Panc1 (cell line): ENCODE data around the gene IFITM2. TPM values are rescaled to one million over a fixed set of nuclear protein-coding genes. Genes with fewer than 3 reads are reported as not detected.

Experiments
- ATAC-seq: fragments of 200-7000 bp; cut with Tn5 transposase; 2 replicates; pipeline ENCODE4 v1.9.1; 2020; ENCODE audit warnings: mild to moderate bottlenecking, moderate library complexity
- BruUV-seq: library from RNA; stranded (reverse); fragments of 400-500 nt; replicated peaks from 2 replicates; lab custom pipeline; 2021; lab: Mats Ljungman, UMichigan
- CTCF ChIA-PET: fragments of 300-600 bp; sonication (Branson Sonifier 250); formaldehyde crosslinking; loops from one replicate; lab custom pipeline; 2022; ENCODE audit warnings: antibody characterized with exemption; lab: Charles Lee
- POLR2A ChIA-PET: fragments of 300-600 bp; sonication (Branson Sonifier 250); formaldehyde crosslinking; loops from one replicate; lab custom pipeline; 2022; ENCODE audit warnings: antibody characterized with exemption; lab: Charles Lee
- DNase-seq: peaks from one replicate; pipeline ENCODE4 v3.0.0-alpha.2; 2010; ENCODE audit warnings: low read depth, low spot score
- H3K27ac ChIP-seq: 2 replicates; pipeline ENCODE4 v1.5.1; 2011; ENCODE audit warnings: mild to moderate bottlenecking, low read length, inconsistent platforms
- H3K27me3 ChIP-seq: fragments of 200-500 bp; sonication (Bioruptor generic); 2 replicates; pipeline ENCODE4 v1.6.0; 2014; ENCODE audit warnings: low read length, inconsistent platforms; ENCODE audit not compliant: control insufficient read depth, insufficient read depth
- H3K36me3 ChIP-seq: fragments of 200-500 bp; sonication (Bioruptor generic); 2 replicates; pipeline ENCODE4 v1.5.1; 2014; ENCODE audit warnings: inconsistent platforms, mild to moderate bottlenecking, low read length, moderate library complexity; ENCODE audit not compliant: control insufficient read depth, insufficient read depth
- H3K4me1 ChIP-seq: 2 replicates; pipeline ENCODE4 v1.5.1; 2011; ENCODE audit warnings: inconsistent platforms, mild to moderate bottlenecking, low read length, moderate library complexity; ENCODE audit not compliant: control insufficient read depth, insufficient read depth
- H3K4me3 ChIP-seq, 2 experiments: 2 replicates each; pipeline ENCODE4 v1.5.1; 2011 to 2012; ENCODE audit warnings: low read depth in 2 of 2, low read length in 2 of 2, mild to moderate bottlenecking in 2 of 2, inconsistent platforms in 1 of 2, moderate library complexity in 1 of 2
- H3K9me3 ChIP-seq: fragments of 200-500 bp; sonication (Bioruptor generic); 2 replicates; pipeline ENCODE4 v1.5.1; 2014; ENCODE audit warnings: low read depth, mild to moderate bottlenecking, inconsistent platforms, low read length, moderate library complexity; ENCODE audit not compliant: control insufficient read depth, insufficient read depth
- POLR2AphosphoS5 ChIP-seq: IDR thresholded peaks from 2 replicates; pipeline ENCODE4 v1.6.1; 2012; ENCODE audit warnings: mild to moderate bottlenecking, low read depth, low read length, moderate library complexity
- SIN3A ChIP-seq: IDR thresholded peaks from 2 replicates; pipeline ENCODE4 v1.6.1; 2012; ENCODE audit warnings: low read depth, mild to moderate bottlenecking, low read length, moderate library complexity, borderline replicate concordance; ENCODE audit not compliant: insufficient read depth
- TCF7L2 ChIP-seq: IDR thresholded peaks from 2 replicates; pipeline ENCODE4 v1.6.1; 2011; ENCODE audit warnings: mild to moderate bottlenecking, low read depth, low read length, inconsistent platforms
- in situ Hi-C: cut with HindIII; loops from 2 replicates; pipeline ENCODE4 v1.10.0; 2016; ENCODE audit warnings: low sequenced_read_pairs, low pct_unique_long_range_greater_than_20kb
- intact Hi-C: fragments of 100-400 bp; cut with micrococcal nuclease; formaldehyde crosslinking; loops from one replicate; pipeline ENCODE4 v1.10.0; 2022; ENCODE audit not compliant: unreplicated experiment
- total RNA-seq: library from RNA; stranded (reverse); gene quantifications from one replicate; pipeline ENCODE4 v1.2.1, GENCODE V29; 2021; ENCODE audit not compliant: unreplicated experiment
- TF ChIP-seq, protein P1 (sequence below): fragments of 450-650 bp; IDR thresholded peaks from 2 replicates; pipeline ENCODE4 v1.5.1; 2017; ENCODE audit warnings: mild to moderate bottlenecking
- TF ChIP-seq, protein P2 (sequence below), 2 experiments: IDR thresholded peaks; 2 replicates each; pipeline ENCODE4 v1.6.1; 2011 to 2012; ENCODE audit warnings: low read depth in 2 of 2, control low read depth in 1 of 2, low read length in 1 of 2, mild to moderate bottlenecking in 1 of 2, moderate library complexity in 1 of 2; ENCODE audit not compliant: insufficient read depth in 1 of 2

IFITM2 gene
- total RNA-seq, 1 experiment from 2014 or later: 183 TPM

DNA sequence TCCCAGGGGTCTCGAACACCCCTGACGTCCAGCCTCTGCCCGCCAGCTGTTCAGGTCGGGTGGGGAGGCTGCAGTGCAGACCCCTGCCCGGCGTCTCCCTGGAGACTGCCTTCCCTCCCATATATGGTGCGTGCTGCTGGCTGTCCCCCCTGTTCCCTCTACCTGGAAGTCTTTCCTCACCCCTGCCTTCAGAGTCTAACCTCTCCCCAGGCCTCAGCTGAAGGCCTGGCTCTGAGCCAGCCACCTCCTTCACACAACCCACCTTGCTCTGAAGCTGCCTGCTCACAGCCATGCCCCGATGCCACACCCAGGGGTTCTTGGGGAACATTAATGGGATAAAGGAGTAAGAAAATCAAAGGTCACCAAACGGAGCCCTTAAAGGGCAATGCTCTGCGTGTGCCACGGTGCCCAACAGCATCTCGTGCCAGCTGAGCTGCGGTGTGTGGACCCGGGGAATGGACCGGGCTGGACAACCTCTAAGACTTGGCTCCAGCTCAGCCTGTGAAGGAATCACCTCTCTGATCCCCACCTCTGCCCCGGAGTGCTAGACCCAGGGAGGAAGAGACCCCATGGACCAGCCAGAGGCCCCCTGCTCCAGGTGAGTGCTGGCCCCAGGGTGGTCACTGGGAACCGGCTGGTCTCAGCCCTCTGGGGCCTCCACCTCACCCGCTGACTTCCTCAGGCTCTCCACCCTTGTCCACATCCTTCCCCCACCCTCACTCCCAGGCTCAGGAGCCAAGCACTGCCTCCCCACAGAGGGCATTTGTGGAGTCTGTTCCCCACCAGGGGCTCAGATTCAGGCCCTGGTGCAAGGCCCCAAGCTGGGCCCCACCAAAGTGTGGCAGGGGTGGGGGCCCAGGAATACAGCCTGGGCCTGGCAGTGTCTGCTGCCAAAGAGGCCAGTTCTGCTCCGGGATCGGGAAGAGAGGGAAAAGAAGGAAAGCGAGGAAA is 29.3 kb upstream of the IFITM2 start, which contains the start of gene NLRP6:
Gene NLRP6 (plus strand): TSS at position 407 of the 951 bp plus-strand sequence. CDS start 163 bp downstream, at position 570.
- Histone ChIP-seq H3K4me1 (peaks cover 12% of the 10 kb centered on the region; the same call in 1 of the 2 replicates), H3K9me3 (0 out of 2 replicates have a peak, but pooled peaks cover 3% of the 10 kb centered on the region), H3K27me3 (peaks cover 3% of the 10 kb centered on the region), H3K4me3 (no peak within 1 kb of the TSS), H3K27ac (no peak within 1 kb of the TSS), H3K36me3 (no peaks in the 10 kb centered on the region)
- CTCF ChIA-PET: interaction anchor here (0.5 kb wide), 1 partner anchor 81 kb away, joined by 6 read pairs; no protein-coding TSS in a partner anchor
- in situ Hi-C loops: no loop called here
- no peak for TF ChIP-seq TCF7L2
- DNase-seq (no peak), ATAC-seq (no peak)
- intact Hi-C loops: no loop called here
- BruUV-seq: no TSS peak
- POLR2A ChIA-PET: interaction anchor here (0.6 kb wide), 1 partner anchor 34 kb away, joined by 3 read pairs; no protein-coding TSS in a partner anchor

DNA sequence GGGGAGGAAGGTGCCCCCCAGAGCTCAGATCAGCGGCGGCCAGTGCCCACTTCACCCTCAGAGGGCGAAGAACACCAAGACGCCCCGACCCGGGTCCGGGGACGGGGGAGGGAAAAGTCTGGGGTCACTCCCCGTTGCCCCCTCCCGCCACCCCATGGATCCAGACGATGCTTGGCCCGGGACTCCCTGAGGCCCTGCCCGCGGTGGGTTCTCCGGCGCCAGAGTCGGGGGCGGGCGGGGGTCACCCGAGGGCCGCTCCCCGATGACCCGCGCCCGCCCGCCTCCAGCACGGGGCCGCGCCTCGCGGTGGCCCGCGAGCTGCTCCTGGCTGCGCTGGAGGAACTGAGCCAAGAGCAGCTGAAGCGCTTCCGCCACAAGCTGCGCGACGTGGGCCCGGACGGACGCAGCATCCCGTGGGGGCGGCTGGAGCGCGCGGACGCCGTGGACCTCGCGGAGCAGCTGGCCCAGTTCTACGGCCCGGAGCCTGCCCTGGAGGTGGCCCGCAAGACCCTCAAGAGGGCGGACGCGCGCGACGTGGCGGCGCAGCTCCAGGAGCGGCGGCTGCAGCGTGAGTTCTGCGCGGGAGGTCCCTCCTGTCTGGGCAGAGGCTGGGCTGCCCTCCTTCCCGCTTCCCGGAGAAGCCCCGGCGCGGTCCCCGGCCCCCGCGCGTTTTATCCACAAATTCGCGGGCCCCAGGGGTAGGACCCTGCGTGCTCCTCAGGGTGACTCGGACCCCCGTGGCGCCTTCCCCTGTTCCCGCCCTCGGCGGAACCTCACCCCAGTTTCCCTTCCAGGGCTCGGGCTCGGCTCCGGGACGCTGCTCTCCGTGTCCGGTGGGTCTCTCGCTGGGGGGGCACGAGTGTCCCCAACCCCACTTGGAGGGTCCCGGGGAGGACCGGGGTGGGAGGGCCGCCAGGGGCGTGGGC is 28.3 kb upstream of the IFITM2 start:
- H3K27me3 ChIP-seq: peaks cover 3% of the 10 kb centered on the region
- H3K9me3 ChIP-seq: 0 out of 2 replicates have a peak, but pooled peaks cover 3% of the 10 kb centered on the region
- ChIA-PET CTCF (no interaction called here), POLR2A (interaction anchor here (0.6 to 1.2 kb wide), 2 partner anchors 10 to 35 kb away, joined by 3 read pairs; partner anchors contain the start of gene PGGHG)
- peak overlapping the region; percentile 37 to 40 for H3K4me3 ChIP-seq
- DNase-seq: no peak
- in situ Hi-C loops (no loop called here), intact Hi-C loops (no loop called here)
- H3K4me1 ChIP-seq: peaks cover 12% of the 10 kb centered on the region; the same call in 1 of the 2 replicates
- no peak for ATAC-seq
- TF ChIP-seq POLR2AphosphoS5 (no peak), TCF7L2 (no peak), SIN3A (no peak)
- TF ChIP-seq, protein P1, sequence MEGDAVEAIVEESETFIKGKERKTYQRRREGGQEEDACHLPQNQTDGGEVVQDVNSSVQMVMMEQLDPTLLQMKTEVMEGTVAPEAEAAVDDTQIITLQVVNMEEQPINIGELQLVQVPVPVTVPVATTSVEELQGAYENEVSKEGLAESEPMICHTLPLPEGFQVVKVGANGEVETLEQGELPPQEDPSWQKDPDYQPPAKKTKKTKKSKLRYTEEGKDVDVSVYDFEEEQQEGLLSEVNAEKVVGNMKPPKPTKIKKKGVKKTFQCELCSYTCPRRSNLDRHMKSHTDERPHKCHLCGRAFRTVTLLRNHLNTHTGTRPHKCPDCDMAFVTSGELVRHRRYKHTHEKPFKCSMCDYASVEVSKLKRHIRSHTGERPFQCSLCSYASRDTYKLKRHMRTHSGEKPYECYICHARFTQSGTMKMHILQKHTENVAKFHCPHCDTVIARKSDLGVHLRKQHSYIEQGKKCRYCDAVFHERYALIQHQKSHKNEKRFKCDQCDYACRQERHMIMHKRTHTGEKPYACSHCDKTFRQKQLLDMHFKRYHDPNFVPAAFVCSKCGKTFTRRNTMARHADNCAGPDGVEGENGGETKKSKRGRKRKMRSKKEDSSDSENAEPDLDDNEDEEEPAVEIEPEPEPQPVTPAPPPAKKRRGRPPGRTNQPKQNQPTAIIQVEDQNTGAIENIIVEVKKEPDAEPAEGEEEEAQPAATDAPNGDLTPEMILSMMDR: no peak
- TF ChIP-seq, protein P2, sequence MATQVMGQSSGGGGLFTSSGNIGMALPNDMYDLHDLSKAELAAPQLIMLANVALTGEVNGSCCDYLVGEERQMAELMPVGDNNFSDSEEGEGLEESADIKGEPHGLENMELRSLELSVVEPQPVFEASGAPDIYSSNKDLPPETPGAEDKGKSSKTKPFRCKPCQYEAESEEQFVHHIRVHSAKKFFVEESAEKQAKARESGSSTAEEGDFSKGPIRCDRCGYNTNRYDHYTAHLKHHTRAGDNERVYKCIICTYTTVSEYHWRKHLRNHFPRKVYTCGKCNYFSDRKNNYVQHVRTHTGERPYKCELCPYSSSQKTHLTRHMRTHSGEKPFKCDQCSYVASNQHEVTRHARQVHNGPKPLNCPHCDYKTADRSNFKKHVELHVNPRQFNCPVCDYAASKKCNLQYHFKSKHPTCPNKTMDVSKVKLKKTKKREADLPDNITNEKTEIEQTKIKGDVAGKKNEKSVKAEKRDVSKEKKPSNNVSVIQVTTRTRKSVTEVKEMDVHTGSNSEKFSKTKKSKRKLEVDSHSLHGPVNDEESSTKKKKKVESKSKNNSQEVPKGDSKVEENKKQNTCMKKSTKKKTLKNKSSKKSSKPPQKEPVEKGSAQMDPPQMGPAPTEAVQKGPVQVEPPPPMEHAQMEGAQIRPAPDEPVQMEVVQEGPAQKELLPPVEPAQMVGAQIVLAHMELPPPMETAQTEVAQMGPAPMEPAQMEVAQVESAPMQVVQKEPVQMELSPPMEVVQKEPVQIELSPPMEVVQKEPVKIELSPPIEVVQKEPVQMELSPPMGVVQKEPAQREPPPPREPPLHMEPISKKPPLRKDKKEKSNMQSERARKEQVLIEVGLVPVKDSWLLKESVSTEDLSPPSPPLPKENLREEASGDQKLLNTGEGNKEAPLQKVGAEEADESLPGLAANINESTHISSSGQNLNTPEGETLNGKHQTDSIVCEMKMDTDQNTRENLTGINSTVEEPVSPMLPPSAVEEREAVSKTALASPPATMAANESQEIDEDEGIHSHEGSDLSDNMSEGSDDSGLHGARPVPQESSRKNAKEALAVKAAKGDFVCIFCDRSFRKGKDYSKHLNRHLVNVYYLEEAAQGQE (IDR thresholded peaks at IDR 0.05; ENCODE audit: insufficient read depth in 1 of 2, low read depth in 2 of 2, low read length in 1 of 2): no peak
- H3K36me3 ChIP-seq: no peaks in the 10 kb centered on the region
- no TSS peak for BruUV-seq
- H3K27ac ChIP-seq: no peak overlapping the region
